IMR-90 (cell line): Measurements from ENCODE around the gene CTNNAL1. TPM values are rescaled to one million over a fixed set of nuclear protein-coding genes. Genes with fewer than 3 reads are reported as not detected.

Source experiments
- ATAC-seq: fragments of 200-7000 bp; cut with Tn5 transposase; 2 replicates; pipeline ENCODE4 v1.9.1; 2020; ENCODE audit warnings: low read depth, mild to moderate bottlenecking, moderate library complexity
- BruUV-seq: library from RNA; stranded (reverse); fragments of 400-500 nt; replicated peaks from 2 replicates; lab custom pipeline; 2021; lab: Mats Ljungman, UMichigan
- CTCF ChIA-PET: fragments of 300-600 bp; formaldehyde crosslinking; extraction: SDS; loops from one replicate; lab custom pipeline; 2021; ENCODE audit warnings: antibody characterized with exemption; lab: Yijun Ruan, JAX
- POLR2A ChIA-PET: fragments of 300-600 bp; sonication (Branson Sonifier 250); formaldehyde crosslinking; loops from one replicate; lab custom pipeline; 2022; ENCODE audit warnings: antibody characterized with exemption; ENCODE audit not compliant: unreplicated experiment; lab: Charles Lee
- DNase-seq: peaks from one replicate; pipeline ENCODE4 v3.0.0; 2013
- H2AFZ ChIP-seq: replicated peaks from 2 replicates; pipeline ENCODE3; 2013; ENCODE audit warnings: low read length, mild to moderate bottlenecking; ENCODE audit not compliant: poor library complexity
- H2AK5ac ChIP-seq: 2 replicates; pipeline ENCODE4 v1.6.1; 2013; ENCODE audit warnings: low read depth, low read length, inconsistent platforms
- H2AK9ac ChIP-seq: replicated peaks from 2 replicates; pipeline ENCODE3; 2013; ENCODE audit warnings: mild to moderate bottlenecking, low read depth, low read length, moderate library complexity; ENCODE audit not compliant: poor library complexity
- H2BK120ac ChIP-seq: 2 replicates; pipeline ENCODE4 v1.6.1; 2013; ENCODE audit warnings: low read depth, low read length, inconsistent platforms
- H2BK15ac ChIP-seq: 3 replicates; pipeline ENCODE4 v1.6.1; 2013; ENCODE audit warnings: low read depth, low read length, inconsistent platforms
- H2BK20ac ChIP-seq: 2 replicates; pipeline ENCODE4 v1.6.1; 2013; ENCODE audit warnings: low read depth, mild to moderate bottlenecking, inconsistent platforms, low read length, moderate library complexity
- H2BK5ac ChIP-seq: 2 replicates; pipeline ENCODE4 v1.6.1; 2013; ENCODE audit warnings: mild to moderate bottlenecking, low read depth, low read length, inconsistent platforms; ENCODE audit not compliant: poor library complexity, severe bottlenecking
- H3K14ac ChIP-seq: replicated peaks from 2 replicates; pipeline ENCODE4 v1.6.1; 2013; ENCODE audit warnings: low read depth, low read length, inconsistent platforms
- H3K18ac ChIP-seq: 2 replicates; pipeline ENCODE4 v1.6.1; 2013; ENCODE audit warnings: low read depth, low read length, control low read depth
- H3K23ac ChIP-seq: 2 replicates; pipeline ENCODE4 v1.6.1; 2013; ENCODE audit warnings: low read depth, low read length, inconsistent platforms
- H3K27ac ChIP-seq: 2 replicates; pipeline ENCODE4 v1.5.1; 2013; ENCODE audit warnings: mild to moderate bottlenecking, control low read depth, low read length; ENCODE audit not compliant: insufficient read depth
- H3K27me3 ChIP-seq: 2 replicates; pipeline ENCODE4 v1.6.1; 2013; ENCODE audit warnings: low read length; ENCODE audit not compliant: control insufficient read depth, insufficient read depth
- H3K36me3 ChIP-seq: 2 replicates; pipeline ENCODE4 v1.6.1; 2013; ENCODE audit warnings: low read length, mixed read lengths; ENCODE audit not compliant: control insufficient read depth, insufficient read depth
- H3K4ac ChIP-seq: 2 replicates; pipeline ENCODE4 v1.6.1; 2013; ENCODE audit warnings: low read depth, low read length, inconsistent platforms
- H3K4me1 ChIP-seq: 2 replicates; pipeline ENCODE4 v1.6.1; 2013; ENCODE audit warnings: low read length, mixed read lengths; ENCODE audit not compliant: control insufficient read depth, insufficient read depth
- H3K4me2 ChIP-seq: 2 replicates; pipeline ENCODE4 v1.6.1; 2013; ENCODE audit warnings: low read depth, mild to moderate bottlenecking, control low read depth, low read length, moderate library complexity
- H3K4me3 ChIP-seq: 2 replicates; pipeline ENCODE4 v1.5.1; 2013; ENCODE audit warnings: low read depth, mild to moderate bottlenecking, control low read depth, low read length, moderate library complexity; ENCODE audit not compliant: insufficient read depth
- H3K56ac ChIP-seq: 2 replicates; pipeline ENCODE4 v1.6.1; 2013; ENCODE audit warnings: low read length, inconsistent platforms; ENCODE audit not compliant: insufficient read depth; ENCODE audit errors: extremely low read depth
- H3K79me1 ChIP-seq, 2 experiments: 2 replicates each; pipeline ENCODE4 v1.6.1; 2013; ENCODE audit warnings: low read length in 2 of 2, inconsistent platforms in 1 of 2, low read depth in 1 of 2
- H3K9ac ChIP-seq: 2 replicates; pipeline ENCODE4 v1.6.1; 2013; ENCODE audit warnings: low read depth, low read length, control low read depth
- H3K9me1 ChIP-seq: 2 replicates; pipeline ENCODE4 v1.6.1; 2013; ENCODE audit warnings: low read length, inconsistent platforms; ENCODE audit not compliant: insufficient read depth
- H3K9me3 ChIP-seq: 2 replicates; pipeline ENCODE4 v1.6.1; 2013; ENCODE audit warnings: low read length; ENCODE audit not compliant: control insufficient read depth, insufficient read depth
- H4K20me1 ChIP-seq: 2 replicates; pipeline ENCODE4 v1.6.1; 2013; ENCODE audit warnings: low read length, inconsistent platforms; ENCODE audit not compliant: insufficient read depth
- H4K5ac ChIP-seq: 2 replicates; pipeline ENCODE4 v1.6.1; 2013; ENCODE audit warnings: mild to moderate bottlenecking, low read depth, low read length, control low read depth
- H4K8ac ChIP-seq, 2 experiments: 2 replicates each; pipeline ENCODE4 v1.6.1; 2013; ENCODE audit warnings: low read depth in 2 of 2, low read length in 2 of 2, control low read depth in 1 of 2, inconsistent platforms in 1 of 2
- H4K91ac ChIP-seq: 2 replicates; pipeline ENCODE4 v1.6.1; 2013; ENCODE audit warnings: low read depth, low read length, inconsistent platforms; ENCODE audit not compliant: insufficient read depth
- BHLHE40 ChIP-seq: fragments of 150-350 bp; IDR thresholded peaks from 2 replicates; pipeline ENCODE4 v1.6.1; 2016; ENCODE audit warnings: mild to moderate bottlenecking, low read depth, low read length
- CEBPB ChIP-seq: IDR thresholded peaks from 2 replicates; pipeline ENCODE4 v1.6.1; 2012; ENCODE audit warnings: low read depth, low read length, improper control_type of control experiment
- CTCF ChIP-seq: conservative IDR thresholded peaks from 2 replicates; pipeline ENCODE4 v1.5.1; 2012; ENCODE audit warnings: mild to moderate bottlenecking, low read depth, low read length, improper control_type of control experiment
- ELK1 ChIP-seq: fragments of 150-350 bp; IDR thresholded peaks from 2 replicates; pipeline ENCODE4 v1.6.1; 2016; ENCODE audit warnings: low read depth, mild to moderate bottlenecking, low read length, moderate library complexity, borderline replicate concordance
- MXI1 ChIP-seq: IDR thresholded peaks from 2 replicates; pipeline ENCODE4 v1.6.1; 2012; ENCODE audit warnings: low read depth, mild to moderate bottlenecking, low read length, moderate library complexity, borderline replicate concordance
- NFE2L2 ChIP-seq: fragments of 150-350 bp; IDR thresholded peaks from 2 replicates; pipeline ENCODE4 v1.6.1; 2016; ENCODE audit warnings: low read depth, mild to moderate bottlenecking, low read length
- POLR2A ChIP-seq: IDR thresholded peaks from 2 replicates; pipeline ENCODE4 v1.6.1; 2012; ENCODE audit warnings: mild to moderate bottlenecking, low read depth, low read length
- RAD21 ChIP-seq: IDR thresholded peaks from 2 replicates; pipeline ENCODE4 v1.6.1; 2012; ENCODE audit warnings: low read length, improper control_type of control experiment
- RCOR1 ChIP-seq: IDR thresholded peaks from 2 replicates; pipeline ENCODE4 v1.6.1; 2012; ENCODE audit warnings: mild to moderate bottlenecking, low read length, improper control_type of control experiment; ENCODE audit not compliant: insufficient replicate concordance
- RFX5 ChIP-seq: IDR thresholded peaks from 2 replicates; pipeline ENCODE4 v1.8.0; 2012; ENCODE audit warnings: low read depth, mild to moderate bottlenecking, low read length, moderate library complexity
- SMC3 ChIP-seq: fragments of 150-350 bp; IDR thresholded peaks from 2 replicates; pipeline ENCODE4 v1.6.1; 2016; ENCODE audit warnings: low read depth, mild to moderate bottlenecking, antibody characterized with exemption, low read length, moderate library complexity
- USF2 ChIP-seq: fragments of 150-350 bp; IDR thresholded peaks from 2 replicates; pipeline ENCODE4 v1.6.1; 2017; ENCODE audit warnings: mild to moderate bottlenecking, antibody characterized with exemption, low read length, low read depth
- WGBS, 2 experiments: methylation state at CpG; one replicate each; pipeline versions ENCODE4 v1.1.5 to v1.1.7; 2013; ENCODE audit warnings: missing lambda C conversion rate in 2 of 2; ENCODE audit not compliant: insufficient read length in 1 of 2; ENCODE audit errors: extremely low coverage in 2 of 2; 5-methylcytosine and 5-hydroxymethylcytosine counted together
- dilution Hi-C: fragments of 300-500 bp; cut with HindIII; formaldehyde crosslinking; loops from one replicate; pipeline ENCODE4 v1.14.3; 2018; ENCODE audit warnings: low sequenced_read_pairs; ENCODE audit not compliant: unreplicated experiment
- in situ Hi-C: fragments of 300-500 bp; cut with MboI; formaldehyde crosslinking; loops from 3 replicates; pipeline ENCODE4 v1.14.3; 2019; ENCODE audit warnings: low sequenced_read_pairs, inconsistent platforms, mixed read lengths
- intact Hi-C: fragments of 100-400 bp; cut with micrococcal nuclease; formaldehyde crosslinking; loops from 2 replicates; pipeline ENCODE4 v1.10.0; 2022
- polyA plus RNA-seq, 3 experiments: library from polyadenylated mRNA; depleted of rRNA; stranded (reverse); fragments of >200 nt; gene quantifications; 2 replicates each; pipeline ENCODE4 v1.2.3, GENCODE V29; 2012; ENCODE audit warnings: low replicate concordance in 1 of 3
- total RNA-seq: library from RNA; depleted of rRNA; stranded (reverse); fragments of >200 nt; gene quantifications from 2 replicates; pipeline ENCODE4 v1.2.3, GENCODE V29; 2012

CTNNAL1 gene
- total and polyA plus RNA-seq, 2 of the 4 experiments (the other 2 are of a cell fraction) = 72.3 to 131 TPM

- Histone ChIP-seq H4K5ac (no peak overlapping the region), H3K9ac (no peak overlapping the region), H3K4ac (no peak overlapping the region), H3K4me1 (no peaks in the 10 kb centered on the region), H3K14ac (no peak overlapping the region), H2AK9ac (no peak overlapping the region), H2BK15ac (no peak overlapping the region), H3K27me3 (no peaks in the 10 kb centered on the region), H2AK5ac (no peak overlapping the region), H3K4me2 (no peak overlapping the region), H3K27ac (no peak overlapping the region), H2AFZ (no peak overlapping the region), H3K9me1 (no peaks in the 10 kb centered on the region; the same call in 1 of the 2 replicates), H2BK5ac (no peak overlapping the region), H3K36me3 (peaks cover 10% of the 10 kb centered on the region), H4K91ac (no peak overlapping the region), H2BK20ac (no peak overlapping the region), H3K79me1 (peaks cover 12 to 15% of the 10 kb centered on the region in 2 experiments), H3K9me3 (no peaks in the 10 kb centered on the region), H2BK120ac (no peak overlapping the region), H3K56ac (no peak overlapping the region), H3K23ac (no peak overlapping the region), H4K20me1 (no peaks in the 10 kb centered on the region; the same call in 1 of the 2 replicates), H3K18ac (no peak overlapping the region), H4K8ac (no peak overlapping the region), H3K4me3 (no peak overlapping the region)
- dilution Hi-C loops (no loop called here), in situ Hi-C loops (no loop called here), intact Hi-C loops (no loop called here)
- ATAC-seq (no peak), DNase-seq (no peak)
- no CpG with 5 or more reads among the region's 2 CpGs for WGBS, 2 experiments
- CTCF ChIA-PET = no interaction called here
- no TSS peak for BruUV-seq
- POLR2A ChIA-PET = no interaction called here
- TF ChIP-seq NFE2L2 (no peak), USF2 (no peak), BHLHE40 (no peak), RAD21 (no peak), POLR2A (no peak), ELK1 (no peak), CTCF (no peak), RFX5 (no peak), MXI1 (no peak), SMC3 (no peak), RCOR1 (no peak), CEBPB (no peak)
Observed at GRCh38 chr9:108980893-108981292, 32.4 kb downstream of the CTNNAL1 start.
